ENCODE measurements around the gene B4GAT1.
A peak's percentile ranks its signal among the peaks of the same experiment; 100 is the strongest.

Gene B4GAT1

DNA sequence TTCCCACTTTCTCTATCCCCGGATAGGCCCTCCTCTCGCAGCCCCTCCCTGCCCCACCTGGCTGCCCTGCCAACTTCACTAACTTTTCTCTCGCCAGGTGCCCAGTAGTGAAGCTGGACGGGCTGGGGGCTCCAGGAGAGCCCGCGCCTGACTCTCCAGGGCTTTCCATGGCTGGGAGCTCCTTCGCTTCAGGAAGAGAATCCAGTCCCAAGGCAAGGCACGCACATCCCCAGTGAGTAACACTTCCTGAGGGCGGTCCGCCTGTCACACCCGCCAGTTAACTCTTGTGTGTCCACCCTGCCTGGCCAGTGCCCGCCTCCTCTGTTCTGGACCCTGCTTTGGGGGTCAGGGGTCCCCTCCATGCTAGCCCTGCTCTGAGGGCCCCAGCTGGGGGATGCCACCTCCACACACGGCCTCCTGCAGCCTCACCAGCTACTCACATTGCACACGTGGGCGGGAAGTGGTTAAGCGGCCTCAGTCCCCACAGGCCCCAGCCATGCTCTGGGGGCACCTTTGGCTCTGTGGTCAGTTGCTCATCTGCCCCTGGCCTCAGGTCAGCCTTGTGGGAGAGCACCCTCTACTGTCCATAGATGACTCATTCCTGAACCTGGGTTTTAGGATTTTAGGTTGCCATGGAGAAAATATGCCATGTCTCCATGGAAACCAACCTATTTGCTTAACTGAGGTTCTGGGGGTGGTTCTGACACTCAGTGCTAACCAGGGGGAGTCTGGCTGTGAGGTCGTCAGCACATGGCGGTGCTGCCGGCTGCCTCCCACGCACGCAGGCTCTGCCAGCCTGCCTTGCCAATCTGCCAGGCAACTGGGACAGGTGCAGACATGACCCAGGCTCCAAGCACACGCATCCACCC lies 11.0 kb downstream of the B4GAT1 start, which contains the start of gene RIN1:
Gene RIN1 (minus strand): TSS at position 201 of the 869 bp plus-strand sequence. CDS start 32 bp downstream, at position 169.
- peak; percentile 71 for DNase-seq

DNA sequence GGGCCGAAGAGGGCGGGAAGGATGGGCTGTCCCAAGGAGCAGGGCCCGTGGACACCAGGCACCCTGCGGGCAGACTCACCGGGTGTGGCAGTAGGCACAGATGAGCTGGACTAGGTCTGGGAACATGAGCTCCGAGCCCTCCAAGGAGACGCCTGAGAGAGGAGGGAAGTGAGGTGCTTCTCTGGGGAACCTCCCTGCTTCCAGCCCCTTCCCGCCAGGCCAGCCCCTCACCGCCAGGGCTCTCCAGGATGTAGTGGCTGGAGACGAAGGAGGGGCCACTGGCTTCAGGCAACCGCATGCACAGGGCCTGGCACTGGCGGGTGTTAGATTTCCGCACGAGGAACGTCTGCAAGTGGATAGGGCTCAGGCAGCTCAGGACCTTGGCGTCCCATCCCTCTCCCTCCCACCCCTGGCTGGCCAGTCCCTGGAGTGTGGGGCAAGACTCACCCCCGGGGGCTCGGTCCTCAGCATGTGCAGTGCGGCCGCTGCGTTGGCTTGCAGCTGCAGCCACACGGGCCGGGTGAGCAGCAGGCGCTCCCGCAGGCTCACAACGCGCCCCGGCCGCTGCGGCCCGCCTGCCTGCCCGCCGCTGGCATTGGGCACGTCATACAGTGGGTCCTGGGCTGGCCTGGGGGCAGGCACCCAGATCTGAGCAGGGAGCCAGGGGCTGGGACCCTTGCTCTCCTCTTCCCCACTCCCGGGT lies 11.7 kb downstream of the B4GAT1 start:
- no peak for DNase-seq

DNA sequence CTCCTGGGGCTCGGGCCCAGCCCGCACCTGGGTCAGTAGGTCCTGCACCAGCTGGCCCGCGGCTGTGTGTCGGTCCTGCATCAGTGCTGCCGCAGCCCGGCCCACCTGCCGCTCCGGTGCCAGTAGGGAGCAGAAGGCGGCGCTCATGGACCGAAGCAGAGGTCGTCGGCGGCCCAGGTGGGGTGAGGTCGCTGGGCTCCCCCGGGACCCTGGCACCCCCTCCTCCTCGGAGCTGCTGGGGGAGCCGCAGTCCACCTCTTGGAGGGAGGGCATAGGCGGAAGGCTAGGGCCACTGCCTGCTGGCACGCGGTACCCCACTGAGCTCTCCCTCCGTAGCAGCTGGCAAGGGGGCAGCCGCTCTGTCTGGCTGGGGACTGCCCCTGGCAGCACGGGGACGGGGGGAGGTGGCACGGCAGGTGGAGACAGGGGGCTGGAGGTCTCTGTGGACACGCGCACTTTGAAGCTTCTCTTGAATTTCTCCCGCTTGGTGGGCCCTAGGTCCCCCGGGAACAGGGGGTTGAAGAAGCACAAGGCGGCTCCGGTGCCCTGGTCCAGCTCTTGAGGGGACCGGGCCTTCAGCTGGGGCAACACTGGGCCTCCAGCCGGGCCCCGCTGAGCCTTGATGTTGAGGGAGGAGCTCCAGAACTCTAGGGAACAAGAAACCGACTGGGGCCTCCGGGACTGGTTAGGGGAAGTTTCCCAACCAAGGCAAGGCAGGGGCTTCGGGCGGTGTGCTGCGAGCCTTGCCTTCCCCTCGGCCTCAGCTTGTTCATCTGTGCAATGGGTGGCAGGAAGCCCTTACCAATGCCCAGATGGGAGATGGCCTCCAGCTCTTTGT lies 12.6 kb downstream of the B4GAT1 start:
- no peak for DNase-seq

DNA sequence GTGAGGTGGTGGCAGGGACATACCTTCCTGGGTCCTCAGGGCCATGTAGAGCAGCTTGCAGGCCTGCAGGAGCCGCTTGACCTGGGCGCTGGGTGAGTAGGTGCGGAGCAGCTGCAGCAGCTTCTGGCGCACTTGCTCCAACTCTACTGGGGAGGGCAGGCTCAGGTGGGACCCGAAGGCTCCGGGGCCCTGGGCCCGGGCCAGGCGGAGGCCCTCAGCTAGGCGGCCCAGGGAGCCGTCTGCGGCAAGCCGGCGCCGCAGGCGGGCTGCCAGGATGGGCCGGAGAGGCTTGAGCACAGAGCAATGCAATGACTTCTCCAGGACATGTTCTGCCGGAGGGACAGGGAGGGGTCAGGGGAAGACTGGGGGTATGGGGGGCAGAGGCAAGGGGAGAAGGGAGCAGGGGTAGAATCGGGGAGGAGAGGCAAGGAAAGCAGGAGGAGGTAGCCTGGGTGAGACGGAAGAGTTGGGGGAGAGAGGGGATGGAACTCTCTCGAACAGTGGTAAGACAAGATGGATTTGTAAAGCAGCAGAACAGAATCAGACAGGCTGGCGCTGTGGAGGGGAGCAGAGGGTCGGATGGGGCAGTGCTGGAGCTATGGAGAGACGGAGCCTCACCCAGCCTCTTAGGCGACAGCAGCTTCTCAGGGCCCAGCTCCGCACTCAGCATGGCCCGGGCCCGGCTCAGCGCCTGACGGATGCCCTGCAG lies 13.4 kb downstream of the B4GAT1 start:
- no peak for DNase-seq

DNA sequence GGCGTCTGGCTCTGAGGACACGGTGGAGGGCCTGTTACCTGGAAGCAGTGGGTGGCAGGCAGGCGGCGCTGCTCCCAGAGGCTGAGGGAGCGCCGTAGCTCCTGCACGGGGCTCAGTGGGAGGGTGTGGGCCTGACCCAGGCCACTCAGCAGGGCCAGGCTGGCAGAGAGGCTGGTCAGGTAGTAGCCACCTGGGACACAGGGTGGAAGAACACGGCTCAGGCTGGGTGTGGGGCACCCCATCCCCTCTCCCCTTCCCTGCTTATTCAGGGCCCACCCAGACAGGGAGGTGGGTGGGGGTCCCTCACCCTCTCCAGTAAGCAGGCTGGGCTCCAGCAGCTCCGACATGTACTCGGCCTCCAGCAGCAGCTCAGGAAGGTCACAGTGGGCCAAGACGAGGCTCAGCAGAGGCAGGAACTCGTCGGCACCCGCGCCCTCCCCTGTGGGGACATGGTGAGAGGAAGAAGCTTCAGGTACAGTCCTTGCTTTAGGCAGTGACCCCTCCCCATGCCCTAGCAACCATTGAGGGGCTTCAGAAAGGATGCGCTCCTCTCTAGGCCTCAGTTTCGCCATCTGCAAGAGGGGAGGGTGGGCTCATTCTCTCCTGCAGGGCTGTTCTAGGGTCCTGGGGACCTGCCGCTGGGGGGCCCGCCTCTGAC lies 14.1 kb downstream of the B4GAT1 start:
- DNase-seq, result no peak

DNA sequence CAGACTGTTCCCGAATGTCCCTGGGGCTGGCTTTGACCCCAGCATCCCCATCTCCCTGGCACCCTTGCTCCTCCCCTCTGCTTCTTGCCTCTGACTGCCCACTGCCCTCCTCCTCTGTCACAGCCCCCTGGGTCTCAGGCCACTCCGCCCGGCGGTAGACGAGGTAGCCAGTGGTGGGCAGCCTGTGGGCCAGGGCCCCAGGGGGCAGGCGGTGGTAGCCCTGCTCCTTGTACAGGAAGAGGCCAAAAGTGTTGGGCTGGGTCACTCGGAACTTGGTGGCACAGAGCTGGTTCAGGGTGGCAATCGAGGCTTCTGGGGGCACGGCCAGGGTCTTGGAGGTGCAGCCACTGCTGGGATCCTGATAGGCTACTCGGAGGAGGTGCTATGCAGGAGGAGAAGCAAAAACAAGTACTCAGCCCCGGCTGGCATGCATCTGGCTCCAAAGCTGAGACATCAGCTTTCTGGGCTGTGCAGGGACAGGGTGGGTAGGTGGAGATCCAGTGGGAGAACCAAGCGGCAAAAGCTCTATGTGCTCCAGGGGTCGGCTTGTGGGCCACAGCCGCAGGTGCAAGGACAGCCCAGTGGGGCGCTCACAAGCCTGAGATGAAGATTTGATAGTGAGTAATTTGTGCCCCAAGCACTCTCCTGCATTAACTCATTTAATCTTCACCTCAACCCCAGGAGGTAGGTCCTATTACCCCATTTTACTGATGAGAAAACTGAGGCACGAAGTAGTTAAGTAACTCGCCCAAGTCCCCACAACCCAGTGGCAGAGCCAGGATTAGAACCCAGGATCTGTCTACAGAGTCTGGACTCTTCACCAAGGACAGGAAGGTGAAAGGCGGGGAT lies 14.8 kb downstream of the B4GAT1 start:
- no peak for DNase-seq

DNA sequence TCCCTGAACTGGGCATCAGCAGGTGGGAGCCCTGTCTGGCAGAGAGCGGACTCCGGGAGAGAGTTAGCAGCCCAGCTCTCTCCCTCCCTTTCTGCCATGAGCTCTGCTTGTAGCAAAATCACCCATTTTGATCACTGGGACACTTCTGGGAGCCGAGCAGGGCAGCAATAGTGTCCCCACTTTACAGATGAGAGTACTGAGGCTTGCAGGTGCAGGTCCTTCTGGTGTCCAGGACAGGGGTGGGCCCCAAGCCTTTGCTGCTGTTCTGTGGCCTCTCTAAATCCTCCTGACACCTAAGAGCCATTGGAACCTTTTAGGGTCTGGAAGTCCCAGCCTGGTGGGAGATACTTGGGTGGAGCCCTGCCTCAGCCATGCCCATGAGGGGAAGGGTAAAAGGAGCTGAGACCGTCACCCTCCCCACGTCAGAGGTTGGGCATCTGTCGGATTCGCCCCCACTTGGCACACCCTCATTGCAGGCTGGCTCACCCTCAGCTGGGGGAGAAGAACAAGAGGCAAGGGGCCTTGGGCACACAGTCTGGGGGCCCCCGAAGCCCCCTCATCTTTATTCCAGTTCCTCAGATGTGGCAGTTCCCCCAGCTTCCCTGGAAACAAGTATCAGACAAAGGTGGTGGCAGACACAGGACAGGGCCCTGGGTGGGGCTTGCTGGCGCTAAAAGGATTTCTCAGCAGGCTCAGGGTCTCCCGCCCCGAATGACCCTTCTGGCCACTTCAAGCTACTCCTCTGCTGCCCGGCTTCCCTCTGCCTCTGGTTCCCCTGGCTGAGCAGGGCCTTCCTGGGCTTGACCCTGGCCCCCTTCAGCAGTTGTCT lies 15.7 kb downstream of the B4GAT1 start:
- no peak for DNase-seq

DNA sequence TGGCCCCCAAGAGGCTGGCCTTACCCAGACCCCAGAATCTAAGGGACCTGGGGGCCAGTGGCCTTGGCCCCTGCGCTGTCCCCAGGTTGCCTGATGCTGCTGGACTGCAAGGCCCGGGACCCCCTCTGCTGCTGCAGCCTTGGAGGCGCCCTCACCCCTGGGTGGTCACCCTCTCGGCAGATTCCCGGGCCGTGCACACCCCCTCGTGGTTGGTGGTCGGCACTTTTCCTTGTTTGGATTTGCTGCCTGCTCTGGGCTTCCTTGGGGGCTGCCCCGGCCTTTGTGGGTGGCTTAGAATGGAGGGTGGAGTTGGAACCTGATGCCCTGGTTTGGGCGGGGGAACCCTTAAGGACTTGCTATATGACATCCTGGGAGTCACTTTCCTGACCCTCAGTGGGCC lies 16.5 kb downstream of the B4GAT1 start:
- no peak for DNase-seq

DNA sequence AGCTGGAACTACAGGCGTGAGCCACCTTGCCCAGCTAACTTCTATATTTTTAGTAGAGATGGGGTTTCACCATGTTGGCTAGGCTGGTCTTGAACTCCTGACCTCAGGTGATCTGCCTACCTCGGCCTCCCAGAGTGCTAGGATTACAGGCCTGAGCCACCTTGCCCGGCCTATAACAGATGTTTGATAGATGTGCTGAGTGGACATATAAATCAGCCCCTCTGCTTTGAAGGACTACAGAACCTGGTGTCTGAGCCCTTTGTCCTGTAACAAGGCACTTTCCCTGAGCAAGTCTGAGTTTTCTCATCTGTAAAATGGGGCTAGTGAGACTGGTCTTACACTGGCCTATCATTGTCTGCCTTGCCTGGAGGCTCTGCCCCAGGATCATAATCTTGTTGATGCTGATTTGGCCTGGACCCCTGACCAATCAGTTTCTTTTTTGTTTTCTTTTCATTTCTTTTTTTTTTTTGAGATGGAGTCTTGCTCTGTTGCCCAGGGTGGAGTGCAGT lies 18.2 kb downstream of the B4GAT1 start:
- no peak for DNase-seq

DNA sequence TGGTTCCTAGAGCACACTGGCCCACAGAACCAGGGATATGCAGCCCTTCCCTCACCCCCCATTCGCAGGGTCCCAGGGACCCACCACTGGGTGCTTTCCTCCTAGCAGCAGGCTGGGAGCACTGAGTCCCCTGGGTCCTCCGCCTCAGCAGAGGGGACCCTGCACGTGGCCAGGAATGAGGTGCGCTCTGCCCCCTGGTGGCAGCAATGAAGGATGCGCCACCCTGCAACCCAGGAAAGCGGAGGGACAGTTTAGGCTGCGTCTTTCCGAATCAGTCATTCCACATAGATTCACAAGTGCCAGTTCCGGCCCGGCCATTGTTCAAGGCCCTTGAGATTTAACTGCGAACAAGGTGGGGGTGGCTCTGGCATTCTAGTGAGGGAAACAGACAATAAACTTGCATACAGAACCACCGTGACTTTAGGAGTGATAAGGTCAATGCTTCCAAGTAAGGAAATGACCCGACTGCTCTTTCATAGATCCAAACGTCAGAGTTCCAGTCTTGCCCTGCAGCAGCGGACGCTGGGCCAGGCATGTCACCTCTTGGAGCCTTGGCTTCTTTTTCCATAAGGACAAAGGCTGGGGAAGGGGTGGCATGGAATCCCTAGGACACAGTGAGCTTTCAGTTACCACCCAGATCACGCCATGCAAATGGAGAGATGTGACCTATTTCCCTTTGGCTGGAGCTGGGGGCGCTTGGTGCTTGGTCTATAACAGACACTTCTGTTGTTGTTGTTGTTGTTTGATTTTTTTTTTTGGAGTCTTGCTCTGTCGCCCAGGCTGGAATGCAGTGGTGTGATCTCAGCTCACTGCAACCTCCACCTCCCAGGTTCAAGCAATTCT lies 18.9 kb downstream of the B4GAT1 start:
- DNase-seq, result peak; percentile 87

DNA sequence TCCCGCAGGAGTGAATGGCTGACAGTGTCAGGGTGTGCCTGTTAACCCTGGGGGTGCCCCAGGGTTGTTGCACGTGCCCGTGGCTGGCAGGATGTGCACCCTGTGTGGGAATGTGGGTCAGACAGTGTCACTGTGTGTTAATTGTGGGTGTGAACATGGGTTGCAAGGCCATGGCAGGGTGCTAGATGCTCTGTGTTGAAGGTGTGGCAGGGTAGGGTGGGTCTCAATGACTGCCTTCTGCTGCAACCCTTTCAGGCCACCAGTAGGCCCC lies 19.5 kb downstream of the B4GAT1 start:
- no peak for DNase-seq

DNA sequence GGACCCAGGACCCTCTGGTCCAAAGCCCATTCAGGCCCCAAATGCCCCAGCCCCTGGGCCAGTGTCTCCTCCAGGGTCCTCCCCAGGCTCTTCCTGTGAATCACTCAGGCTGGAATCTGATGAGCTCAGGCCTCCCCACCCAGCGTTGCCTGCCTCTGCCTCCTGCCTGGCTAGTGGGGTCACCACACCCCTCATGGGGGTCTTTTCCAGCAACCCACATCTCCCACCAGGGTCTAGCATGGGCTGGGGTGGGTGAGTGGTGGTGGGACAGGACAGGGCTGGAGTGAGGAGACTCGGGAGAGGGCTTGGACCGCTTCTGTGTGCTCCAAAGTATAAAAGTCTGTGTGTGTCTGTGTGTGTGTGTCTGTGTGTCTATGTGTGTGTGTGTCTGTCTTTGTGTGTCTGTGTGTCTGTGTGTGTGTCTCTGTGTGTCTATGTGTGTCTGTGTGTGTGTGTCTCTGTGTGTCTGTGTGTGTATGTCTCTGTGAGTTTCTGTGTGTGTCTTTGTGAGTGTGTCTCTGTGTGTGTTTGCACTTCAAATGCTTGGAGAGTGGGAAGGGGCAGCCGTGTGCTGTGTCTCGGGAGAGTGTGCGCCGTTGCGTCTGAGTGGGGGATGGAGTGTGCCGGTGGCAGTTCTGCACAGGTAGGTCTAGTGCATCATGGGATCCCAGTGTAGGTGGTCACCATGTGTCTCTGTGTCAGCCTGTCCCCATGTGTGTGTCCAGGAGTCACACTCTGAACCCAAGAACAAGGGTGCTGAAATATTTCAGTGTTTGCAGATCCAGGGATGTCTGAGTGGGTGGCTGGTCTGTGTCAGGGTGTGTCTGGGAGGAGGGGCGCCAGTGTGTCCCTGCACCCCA lies 20.0 kb downstream of the B4GAT1 start:
- DNase-seq, result no peak

DNA sequence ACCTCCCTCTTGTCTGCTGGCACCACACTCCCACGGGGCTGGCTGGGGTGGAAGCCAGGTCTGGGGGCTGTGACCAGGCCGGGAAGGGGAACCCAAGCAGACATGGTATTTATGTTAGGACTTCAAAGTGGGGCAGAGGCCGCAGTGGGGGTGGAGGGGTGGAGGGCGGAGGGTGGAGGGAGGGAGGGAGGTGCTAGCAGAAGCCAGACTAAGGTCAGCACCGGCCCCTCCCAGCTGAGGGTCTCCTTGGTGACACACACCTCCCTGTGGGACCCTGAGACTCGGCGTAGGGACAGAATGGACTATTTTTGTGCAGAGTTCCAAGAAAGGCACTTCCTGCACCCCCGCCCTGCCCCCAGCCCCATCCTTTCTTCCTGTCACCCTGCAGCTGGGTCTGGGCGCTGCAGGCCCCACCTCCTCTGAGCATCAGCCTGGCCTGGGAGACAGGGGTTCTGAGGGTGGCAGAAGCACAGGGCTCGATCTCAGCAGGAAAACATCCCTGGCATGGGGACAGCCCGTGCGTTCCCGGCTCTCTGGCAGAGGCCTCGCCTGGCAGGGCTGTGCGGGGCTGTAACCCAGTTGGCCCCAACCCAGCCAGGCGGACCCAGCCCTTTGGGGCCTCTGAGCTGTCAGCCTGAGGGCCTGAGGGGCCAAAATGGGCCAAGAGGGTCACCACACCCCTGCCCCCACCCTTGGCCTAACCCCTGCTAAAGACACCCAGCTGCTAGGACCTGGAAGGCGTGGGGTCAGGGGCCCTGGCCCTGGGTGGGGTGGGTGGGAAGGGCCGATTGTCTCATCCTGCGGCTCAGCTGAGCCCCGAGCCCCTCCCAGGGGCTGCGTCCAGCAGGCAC lies 20.9 kb downstream of the B4GAT1 start:
- no peak for DNase-seq

DNA sequence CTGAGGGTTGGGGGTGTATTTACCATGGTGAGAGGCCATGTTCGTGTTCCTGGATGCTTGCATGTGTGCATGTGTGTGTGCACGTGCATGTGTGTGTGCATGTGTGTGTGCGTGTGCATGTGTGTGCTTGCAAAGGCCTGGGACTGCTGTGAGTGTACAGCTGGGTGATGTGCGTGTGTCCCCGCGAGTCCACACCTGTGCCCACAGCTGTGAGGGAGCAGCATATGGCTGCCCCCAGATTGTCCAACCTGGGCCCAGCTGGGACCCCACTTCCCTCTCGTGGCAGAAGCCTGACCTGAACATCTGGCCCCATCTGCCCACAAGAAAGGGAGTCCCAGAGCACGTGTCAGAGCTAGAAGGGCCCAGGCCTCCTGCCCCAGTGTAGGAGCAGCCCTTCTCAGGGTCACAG lies 22.2 kb downstream of the B4GAT1 start:
- DNase-seq, result no peak

DNA sequence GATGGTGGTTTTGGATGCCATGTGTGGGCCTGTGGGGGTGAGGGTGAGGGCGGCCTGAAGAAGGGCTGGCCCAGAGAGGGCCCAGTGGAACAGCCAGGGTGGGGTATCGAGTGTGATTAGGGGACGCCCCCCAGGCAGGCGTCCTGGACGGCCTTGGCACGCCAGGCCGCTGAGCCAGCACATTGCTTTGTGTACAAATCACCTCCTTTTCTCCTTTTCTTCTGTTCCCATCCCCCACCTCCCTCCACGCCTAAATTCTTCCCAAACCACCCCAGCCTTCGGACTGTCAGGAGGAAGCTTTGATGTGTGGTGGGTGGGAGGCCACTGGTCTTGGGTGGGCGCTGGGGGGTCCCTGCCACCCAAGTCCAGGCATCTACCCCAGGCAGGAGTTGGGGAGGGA lies 22.8 kb downstream of the B4GAT1 start:
- DNase-seq, result no peak

DNA sequence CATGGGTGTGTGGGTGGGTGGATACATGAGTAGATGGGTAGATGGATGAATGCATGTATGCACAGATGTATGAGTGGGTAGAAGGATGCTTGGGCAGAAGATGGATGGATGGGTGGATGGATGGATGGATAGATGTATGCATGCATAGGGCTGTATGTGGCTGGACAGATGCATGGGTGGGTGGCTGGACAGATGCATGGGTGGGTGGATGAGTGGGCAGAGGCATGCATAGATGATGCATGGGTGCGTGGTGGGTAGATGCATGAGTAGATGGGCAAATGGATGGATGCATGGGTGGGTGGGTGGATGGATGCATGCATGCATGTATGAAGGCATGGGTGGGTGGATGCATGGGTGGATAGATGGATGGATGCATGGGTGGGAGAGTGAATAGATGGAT lies 23.7 kb downstream of the B4GAT1 start:
- no peak for DNase-seq

DNA sequence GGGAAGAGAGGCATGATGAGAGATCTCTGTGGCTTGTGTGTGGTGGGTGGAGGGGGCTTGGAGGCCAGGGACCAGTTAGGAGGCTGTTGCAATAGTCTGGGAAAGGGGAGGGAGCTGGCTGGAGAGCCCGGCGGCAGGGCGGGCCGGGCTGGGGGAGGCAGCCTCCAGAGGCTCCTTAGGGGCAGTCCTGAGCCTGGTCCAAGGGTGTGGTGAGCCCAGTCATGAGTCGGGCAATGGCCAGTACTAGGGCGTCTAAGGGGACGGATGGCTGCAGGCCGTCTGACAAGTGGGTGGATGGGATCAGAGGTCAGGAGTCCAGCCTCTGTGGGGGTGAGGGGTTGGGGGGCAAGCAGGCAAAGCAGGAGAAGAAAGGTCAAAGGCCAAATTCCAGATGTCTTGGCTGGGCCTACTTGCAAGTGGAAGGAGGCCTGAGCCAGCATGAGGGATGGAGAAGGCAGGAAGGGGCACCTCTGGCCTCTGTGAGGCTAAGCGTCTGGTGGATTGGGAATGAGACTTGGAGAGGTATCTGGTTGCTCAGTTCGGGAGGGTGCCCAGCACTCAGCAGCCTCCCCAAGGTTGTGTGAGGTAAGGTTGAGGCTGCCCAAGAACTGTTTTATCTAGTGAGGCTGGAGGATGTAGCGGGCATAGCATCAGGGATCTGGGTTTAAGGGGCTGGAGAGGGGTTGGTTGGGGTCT lies 24.5 kb downstream of the B4GAT1 start:
- no peak for DNase-seq

Data from OCI-M1 (cell line).